ENCODE data around the gene HBEGF. TPM values are rescaled to one million over a fixed set of nuclear protein-coding genes. Genes with fewer than 3 reads are reported as not detected.

Gene HBEGF
- total RNA-seq, 1 donor from 2014 or later: 7.2 TPM

GRCh38 chr5:140383300-140383699 lies 36.9 kb upstream of the HBEGF start:
- Mint-ChIP-seq H3K27me3 (ENCODE audit: low read depth) (no peaks in the 10 kb centered on the region), H3K9me3 (no peaks in the 10 kb centered on the region), H3K36me3 (no peaks in the 10 kb centered on the region), H3K27ac (no peak overlapping the region), H3K4me1 (no peaks in the 10 kb centered on the region), H3K4me3 (no peak overlapping the region)
- no peak for DNase-seq (ENCODE audit: low spot score in 2 of 2, unreplicated experiment in 2 of 2)
- no peak for TF ChIP-seq CTCF (IDR thresholded peaks at IDR 0.05; ENCODE audit: unreplicated experiment)

GRCh38 chr5:140382866-140383265 lies 36.5 kb upstream of the HBEGF start:
- Mint-ChIP-seq H3K27ac (no peak overlapping the region), H3K9me3 (no peaks in the 10 kb centered on the region), H3K27me3 (ENCODE audit: low read depth) (no peaks in the 10 kb centered on the region), H3K4me3 (no peak overlapping the region), H3K4me1 (no peaks in the 10 kb centered on the region), H3K36me3 (no peaks in the 10 kb centered on the region)
- no peak for TF ChIP-seq CTCF (IDR thresholded peaks at IDR 0.05; ENCODE audit: unreplicated experiment)
- no peak for DNase-seq (ENCODE audit: low spot score in 2 of 2, unreplicated experiment in 2 of 2)

GRCh38 chr5:140381972-140382371 lies 35.6 kb upstream of the HBEGF start:
- no peaks in the 10 kb centered on the region for H3K9me3 Mint-ChIP-seq

GRCh38 chr5:140381351-140381750 lies 34.9 kb upstream of the HBEGF start:
- no peaks in the 10 kb centered on the region for H3K36me3 Mint-ChIP-seq
- H3K9me3 Mint-ChIP-seq: no peaks in the 10 kb centered on the region
- no peak for DNase-seq (ENCODE audit: low spot score in 2 of 2, unreplicated experiment in 2 of 2)
- no peak for TF ChIP-seq CTCF (IDR thresholded peaks at IDR 0.05; ENCODE audit: unreplicated experiment)
- H3K4me3 Mint-ChIP-seq: no peak overlapping the region
- H3K4me1 Mint-ChIP-seq: no peaks in the 10 kb centered on the region
- no peaks in the 10 kb centered on the region for H3K27me3 Mint-ChIP-seq (ENCODE audit: low read depth)
- no peak overlapping the region for H3K27ac Mint-ChIP-seq

More at GRCh38 chr5:140381972-140382371, 35.6 kb upstream of the HBEGF start:
- no peak overlapping the region for H3K27ac Mint-ChIP-seq
- H3K4me1 Mint-ChIP-seq: no peaks in the 10 kb centered on the region
- TF ChIP-seq CTCF (IDR thresholded peaks at IDR 0.05; ENCODE audit: unreplicated experiment): no peak
- no peak for DNase-seq (ENCODE audit: low spot score in 2 of 2, unreplicated experiment in 2 of 2)
- no peaks in the 10 kb centered on the region for H3K36me3 Mint-ChIP-seq
- H3K27me3 Mint-ChIP-seq (ENCODE audit: low read depth): no peaks in the 10 kb centered on the region
- H3K4me3 Mint-ChIP-seq: no peak overlapping the region

DNA sequence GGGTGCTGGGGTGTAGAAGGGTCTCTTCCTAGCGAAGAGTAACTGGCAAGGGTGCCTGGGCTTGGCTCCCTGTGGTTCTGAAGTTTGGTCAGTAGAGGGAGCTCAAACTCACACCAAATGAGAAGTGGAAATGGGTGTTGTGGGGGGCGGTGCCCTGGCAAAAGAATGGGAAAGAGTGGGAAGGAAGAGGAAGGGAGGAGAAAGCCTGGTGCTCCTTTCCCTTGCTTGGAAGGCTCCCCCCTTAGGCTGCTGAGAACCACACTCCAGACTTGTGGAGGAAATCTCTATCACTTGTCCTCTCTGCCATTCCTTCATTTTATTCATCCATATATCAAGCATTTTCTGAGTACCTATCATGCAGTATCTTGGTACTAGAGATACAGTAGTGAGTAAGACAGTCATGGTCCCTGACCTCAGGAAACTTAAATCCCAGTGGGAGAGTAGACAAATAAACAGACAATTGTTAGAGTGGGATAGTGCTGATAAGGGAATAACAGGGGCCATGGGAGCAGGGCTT lies 26.6 kb upstream of the HBEGF start:
- H3K27ac Mint-ChIP-seq: no peak overlapping the region
- peak in 1 of 2 experiments; percentile 64 for DNase-seq (ENCODE audit: low spot score in 2 of 2, unreplicated experiment in 2 of 2)
- no peaks in the 10 kb centered on the region for H3K27me3 Mint-ChIP-seq (ENCODE audit: low read depth)
- peaks cover 2% of the 10 kb centered on the region for H3K4me1 Mint-ChIP-seq
- no peaks in the 10 kb centered on the region for H3K9me3 Mint-ChIP-seq
- H3K4me3 Mint-ChIP-seq: no peak overlapping the region
- no peaks in the 10 kb centered on the region for H3K36me3 Mint-ChIP-seq
- peak; percentile 70 for TF ChIP-seq CTCF (IDR thresholded peaks at IDR 0.05; ENCODE audit: unreplicated experiment)
